ENCODE measurements around the gene KIF4B. TPM values are rescaled to one million over a fixed set of nuclear protein-coding genes. Genes with fewer than 3 reads are reported as not detected.

The KIF4B gene
- total and polyA plus RNA-seq, 2 of the 8 experiments (the other 6 are each of a cell fraction or from before 2014, with no cell fraction given) = 0.02 to 0.15 TPM

DNA sequence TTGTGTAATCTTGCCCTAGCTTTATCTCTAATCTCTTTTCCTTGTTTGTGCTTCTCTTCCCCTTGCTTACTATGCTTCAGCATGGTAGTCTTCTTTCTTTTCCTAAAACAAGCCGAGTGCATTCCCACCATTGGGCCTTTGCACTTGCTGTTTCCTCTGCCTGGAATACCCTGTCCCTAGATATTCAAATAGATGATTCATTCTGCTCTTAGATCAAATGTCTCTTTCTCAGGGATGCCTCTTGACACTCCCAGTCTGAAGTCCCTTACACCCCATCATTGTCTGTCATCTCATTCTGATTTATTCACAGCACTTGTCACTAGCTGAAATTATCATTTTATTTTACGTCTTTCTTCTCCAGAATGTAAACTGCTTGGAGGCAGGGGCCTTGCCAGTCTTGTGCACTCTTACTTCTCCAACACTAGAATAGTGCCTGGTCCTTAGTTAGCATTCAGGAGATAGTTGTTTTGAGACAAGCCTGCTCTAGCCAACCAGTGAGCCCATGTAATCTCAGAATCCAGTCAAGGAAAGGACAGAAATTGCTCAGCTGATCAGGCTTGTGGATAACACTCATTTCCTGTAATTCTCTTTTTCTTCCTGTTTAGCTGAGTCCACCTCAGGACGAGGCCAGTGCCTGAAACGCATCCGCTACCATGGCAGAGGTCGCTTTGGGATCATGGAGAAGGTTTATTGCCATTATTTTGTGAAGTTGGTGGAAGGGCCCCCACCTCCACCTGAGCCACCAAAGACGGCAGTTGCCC is 47.3 kb upstream of the KIF4B start:
- Histone ChIP-seq H2AFZ (ENCODE audit: low read length) (no peak overlapping the region), H3K4ac (replicated peaks; ENCODE audit: insufficient read length, low read depth, low read length) (no peak overlapping the region), H3K79me2 (ENCODE audit: control insufficient read depth in 1 of 2, insufficient read depth in 2 of 2, low read length in 2 of 2) (no peaks in the 10 kb centered on the region), H2BK5ac (ENCODE audit: low read depth, low read length) (no peak overlapping the region), H3K4me2 (ENCODE audit: insufficient read depth in 1 of 2, low read depth in 2 of 2, low read length in 2 of 2) (no peak overlapping the region), H3K14ac (ENCODE audit: insufficient read length) (no peak overlapping the region), H2BK12ac (ENCODE audit: low read depth, low read length) (no peak overlapping the region), H3K4me1 (replicated peaks in 1 of 4; ENCODE audit: control insufficient read depth in 3 of 4, insufficient read depth in 4 of 4, low read length in 3 of 4) (no peaks in the 10 kb centered on the region), H3K18ac (ENCODE audit: extremely low read depth, low read length) (no peak overlapping the region), H3K4me3 (ENCODE audit: extremely low read depth in 1 of 4, insufficient read depth in 2 of 4, low read depth in 3 of 4, low read length in 4 of 4) (no peak overlapping the region), H3K36me3 (ENCODE audit: control insufficient read depth in 2 of 4, insufficient read depth in 4 of 4, low read length in 3 of 4) (peaks cover 2 to 11% (median 6%) of the 10 kb centered on the region in 4 experiments; a peak in 5 of 8 replicates), H2AK5ac (ENCODE audit: low read depth, low read length) (no peak overlapping the region), H3K56ac (replicated peaks; ENCODE audit: insufficient read length, low read depth, low read length) (no peak overlapping the region), H3K9ac (replicated peaks in 1 of 4; ENCODE audit: extremely low read depth in 1 of 4, low read depth in 3 of 4, low read length in 3 of 4) (no peak overlapping the region), H3K23me2 (ENCODE audit: low read depth, low read length) (no peaks in the 10 kb centered on the region), H4K8ac (ENCODE audit: extremely low read depth, insufficient read depth, low read length) (no peak overlapping the region), H2BK120ac (replicated peaks; ENCODE audit: low read depth, low read length) (no peak overlapping the region), H3K27ac (ENCODE audit: low read depth, low read length) (no peak overlapping the region), H3K79me1 (ENCODE audit: low read depth, low read length) (no peaks in the 10 kb centered on the region), H3K27me3 (replicated peaks in 1 of 4; ENCODE audit: control insufficient read depth in 3 of 4, extremely low read depth in 1 of 4, insufficient read depth in 3 of 4, low read length in 3 of 4) (no peaks in the 10 kb centered on the region), H2BK15ac (ENCODE audit: low read length) (no peak overlapping the region), H3K23ac (ENCODE audit: insufficient read length) (no peak overlapping the region), H3K9me3 (ENCODE audit: insufficient read depth in 2 of 2, low read depth in 1 of 2, low read length in 1 of 2) (no peaks in the 10 kb centered on the region), H4K5ac (ENCODE audit: insufficient read length, low read depth, low read length) (no peak overlapping the region), H2BK20ac (ENCODE audit: low read length) (no peak overlapping the region), H4K20me1 (replicated peaks in 1 of 2; ENCODE audit: control insufficient read depth in 1 of 2, insufficient read depth in 2 of 2, low read length in 2 of 2) (no peaks in the 10 kb centered on the region), H4K91ac (replicated peaks; ENCODE audit: insufficient read length, low read length) (no peak overlapping the region)
- no peak for DNase-seq (ENCODE audit: low read depth in 1 of 2, low spot score in 2 of 2)
- FAIRE-seq = no peak
- POLR2A ChIA-PET (ENCODE audit: partially characterized antibody) = interaction anchor here (0.9 to 1.3 kb wide), 2 partner anchors 15 to 166 kb away, joined by 4 to 5 read pairs; no protein-coding TSS in a partner anchor
- WGBS, 2 experiments (ENCODE audit: extremely low coverage in 1 of 2, insufficient coverage in 1 of 2, insufficient read length in 1 of 2, insufficient replicate concordance in 2 of 2, low coverage in 1 of 2, low lambda C conversion rate in 2 of 2, missing lambda C conversion rate in 1 of 2) = 90% methylated on average over 7 of the region's 7 CpGs; no CpG with 5 or more reads in 1 of the 2 experiments
- CTCF ChIA-PET (ENCODE audit: partially characterized antibody) = interaction anchor here (1.6 to 18.4 kb wide), 6 partner anchors 11 to 119 kb away, joined by 5 to 471 read pairs (median 8); no protein-coding TSS in a partner anchor
- TF ChIP-seq CHD1 (IDR thresholded peaks at IDR 0.05; ENCODE audit: low read depth, low read length) = no peak
- no peak for TF ChIP-seq EGR1 (IDR thresholded peaks at IDR 0.05; ENCODE audit: borderline replicate concordance, low read depth, low read length)
- no peak for TF ChIP-seq SUZ12 (IDR thresholded peaks at IDR 0.05; ENCODE audit: low read length)
- TF ChIP-seq, protein P1, sequence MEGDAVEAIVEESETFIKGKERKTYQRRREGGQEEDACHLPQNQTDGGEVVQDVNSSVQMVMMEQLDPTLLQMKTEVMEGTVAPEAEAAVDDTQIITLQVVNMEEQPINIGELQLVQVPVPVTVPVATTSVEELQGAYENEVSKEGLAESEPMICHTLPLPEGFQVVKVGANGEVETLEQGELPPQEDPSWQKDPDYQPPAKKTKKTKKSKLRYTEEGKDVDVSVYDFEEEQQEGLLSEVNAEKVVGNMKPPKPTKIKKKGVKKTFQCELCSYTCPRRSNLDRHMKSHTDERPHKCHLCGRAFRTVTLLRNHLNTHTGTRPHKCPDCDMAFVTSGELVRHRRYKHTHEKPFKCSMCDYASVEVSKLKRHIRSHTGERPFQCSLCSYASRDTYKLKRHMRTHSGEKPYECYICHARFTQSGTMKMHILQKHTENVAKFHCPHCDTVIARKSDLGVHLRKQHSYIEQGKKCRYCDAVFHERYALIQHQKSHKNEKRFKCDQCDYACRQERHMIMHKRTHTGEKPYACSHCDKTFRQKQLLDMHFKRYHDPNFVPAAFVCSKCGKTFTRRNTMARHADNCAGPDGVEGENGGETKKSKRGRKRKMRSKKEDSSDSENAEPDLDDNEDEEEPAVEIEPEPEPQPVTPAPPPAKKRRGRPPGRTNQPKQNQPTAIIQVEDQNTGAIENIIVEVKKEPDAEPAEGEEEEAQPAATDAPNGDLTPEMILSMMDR (IDR thresholded peaks at IDR 0.05; ENCODE audit: control extremely low read depth in 1 of 3, insufficient read depth in 1 of 3, low read depth in 1 of 3, low read length in 3 of 3) = no peak
- TF ChIP-seq KDM4A (IDR thresholded peaks at IDR 0.05; ENCODE audit: low read depth, low read length, severe bottlenecking) = no peak
- TF ChIP-seq TAF7 (optimal IDR thresholded peaks at IDR 0.05; ENCODE audit: borderline replicate concordance, low read depth, low read length) = no peak
- TF ChIP-seq BCL11A (IDR thresholded peaks at IDR 0.05; ENCODE audit: low read depth in 2 of 2, low read length in 2 of 2) = no peak
- no peak for TF ChIP-seq SP2 (IDR thresholded peaks at IDR 0.05; ENCODE audit: low read length)

All from H1 (cell line).